Measurements from ENCODE around the gene YWHAG. TPM values are rescaled to one million over a fixed set of nuclear protein-coding genes. Genes with fewer than 3 reads are reported as not detected.

YWHAG gene
- total and polyA plus RNA-seq, 9 of the 15 experiments (the other 6 are each of a cell fraction or from before 2014, with no cell fraction given), result 30.4 to 246 (median 94.5) TPM

- TF ChIP-seq, protein P1, sequence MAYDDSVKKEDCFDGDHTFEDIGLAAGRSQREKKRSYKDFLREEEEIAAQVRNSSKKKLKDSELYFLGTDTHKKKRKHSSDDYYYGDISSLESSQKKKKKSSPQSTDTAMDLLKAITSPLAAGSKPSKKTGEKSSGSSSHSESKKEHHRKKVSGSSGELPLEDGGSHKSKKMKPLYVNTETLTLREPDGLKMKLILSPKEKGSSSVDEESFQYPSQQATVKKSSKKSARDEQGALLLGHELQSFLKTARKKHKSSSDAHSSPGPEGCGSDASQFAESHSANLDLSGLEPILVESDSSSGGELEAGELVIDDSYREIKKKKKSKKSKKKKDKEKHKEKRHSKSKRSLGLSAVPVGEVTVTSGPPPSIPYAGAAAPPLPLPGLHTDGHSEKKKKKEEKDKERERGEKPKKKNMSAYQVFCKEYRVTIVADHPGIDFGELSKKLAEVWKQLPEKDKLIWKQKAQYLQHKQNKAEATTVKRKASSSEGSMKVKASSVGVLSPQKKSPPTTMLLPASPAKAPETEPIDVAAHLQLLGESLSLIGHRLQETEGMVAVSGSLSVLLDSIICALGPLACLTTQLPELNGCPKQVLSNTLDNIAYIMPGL (CRISPR knock-in tag; IDR thresholded peaks at IDR 0.05), result peak; percentile 94
- no peak for TF ChIP-seq ZNF551 (CRISPR knock-in tag; IDR thresholded peaks at IDR 0.05)
- TF ChIP-seq ZC3H8 (IDR thresholded peaks at IDR 0.05), result no peak
- no peak for TF ChIP-seq FOXA3 (CRISPR knock-in tag; conservative IDR thresholded peaks at IDR 0.05 in 1 of 2, IDR thresholded peaks at IDR 0.05 in 1 of 2)
- TF ChIP-seq, protein P2, sequence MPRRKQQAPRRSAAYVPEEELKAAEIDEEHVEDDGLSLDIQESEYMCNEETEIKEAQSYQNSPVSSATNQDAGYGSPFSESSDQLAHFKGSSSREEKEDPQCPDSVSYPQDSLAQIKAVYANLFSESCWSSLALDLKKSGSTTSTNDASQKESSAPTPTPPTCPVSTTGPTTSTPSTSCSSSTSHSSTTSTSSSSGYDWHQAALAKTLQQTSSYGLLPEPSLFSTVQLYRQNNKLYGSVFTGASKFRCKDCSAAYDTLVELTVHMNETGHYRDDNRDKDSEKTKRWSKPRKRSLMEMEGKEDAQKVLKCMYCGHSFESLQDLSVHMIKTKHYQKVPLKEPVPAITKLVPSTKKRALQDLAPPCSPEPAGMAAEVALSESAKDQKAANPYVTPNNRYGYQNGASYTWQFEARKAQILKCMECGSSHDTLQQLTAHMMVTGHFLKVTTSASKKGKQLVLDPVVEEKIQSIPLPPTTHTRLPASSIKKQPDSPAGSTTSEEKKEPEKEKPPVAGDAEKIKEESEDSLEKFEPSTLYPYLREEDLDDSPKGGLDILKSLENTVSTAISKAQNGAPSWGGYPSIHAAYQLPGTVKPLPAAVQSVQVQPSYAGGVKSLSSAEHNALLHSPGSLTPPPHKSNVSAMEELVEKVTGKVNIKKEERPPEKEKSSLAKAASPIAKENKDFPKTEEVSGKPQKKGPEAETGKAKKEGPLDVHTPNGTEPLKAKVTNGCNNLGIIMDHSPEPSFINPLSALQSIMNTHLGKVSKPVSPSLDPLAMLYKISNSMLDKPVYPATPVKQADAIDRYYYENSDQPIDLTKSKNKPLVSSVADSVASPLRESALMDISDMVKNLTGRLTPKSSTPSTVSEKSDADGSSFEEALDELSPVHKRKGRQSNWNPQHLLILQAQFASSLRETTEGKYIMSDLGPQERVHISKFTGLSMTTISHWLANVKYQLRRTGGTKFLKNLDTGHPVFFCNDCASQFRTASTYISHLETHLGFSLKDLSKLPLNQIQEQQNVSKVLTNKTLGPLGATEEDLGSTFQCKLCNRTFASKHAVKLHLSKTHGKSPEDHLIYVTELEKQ (CRISPR knock-in tag; IDR thresholded peaks at IDR 0.05), result no peak
- no peak for TF ChIP-seq ZNF589 (CRISPR knock-in tag; IDR thresholded peaks at IDR 0.05; ENCODE audit: low read depth)
- TF ChIP-seq NCOA2 (IDR thresholded peaks at IDR 0.05; ENCODE audit: partially characterized antibody in 2 of 2), result no peak
- peak; percentile 93 for TF ChIP-seq PCBP1 (IDR thresholded peaks at IDR 0.05; ENCODE audit: low read depth, low read length, poor library complexity, severe bottlenecking)
- TF ChIP-seq SLC30A9 (CRISPR knock-in tag; IDR thresholded peaks at IDR 0.05), result no peak
- TF ChIP-seq MED1 (CRISPR knock-in tag; IDR thresholded peaks at IDR 0.05; ENCODE audit: borderline replicate concordance), result no peak
- TF ChIP-seq SPI1 (IDR thresholded peaks at IDR 0.05; ENCODE audit: borderline replicate concordance, low read depth, low read length), result no peak
- TF ChIP-seq ZEB2 (IDR thresholded peaks at IDR 0.05), result no peak
- TF ChIP-seq MAFK (IDR thresholded peaks at IDR 0.05; ENCODE audit: low read length), result no peak
- TF ChIP-seq JUND (IDR thresholded peaks at IDR 0.05; ENCODE audit: borderline replicate concordance, low read depth, low read length), result peak; percentile 4; the same call in 1 of the 2 replicates
- TF ChIP-seq JUND (tag; IDR thresholded peaks at IDR 0.05; ENCODE audit: borderline replicate concordance, low read depth, low read length), result no peak
- TF ChIP-seq BMI1 (IDR thresholded peaks at IDR 0.05; ENCODE audit: low read length), result no peak
- TF ChIP-seq, protein P3, sequence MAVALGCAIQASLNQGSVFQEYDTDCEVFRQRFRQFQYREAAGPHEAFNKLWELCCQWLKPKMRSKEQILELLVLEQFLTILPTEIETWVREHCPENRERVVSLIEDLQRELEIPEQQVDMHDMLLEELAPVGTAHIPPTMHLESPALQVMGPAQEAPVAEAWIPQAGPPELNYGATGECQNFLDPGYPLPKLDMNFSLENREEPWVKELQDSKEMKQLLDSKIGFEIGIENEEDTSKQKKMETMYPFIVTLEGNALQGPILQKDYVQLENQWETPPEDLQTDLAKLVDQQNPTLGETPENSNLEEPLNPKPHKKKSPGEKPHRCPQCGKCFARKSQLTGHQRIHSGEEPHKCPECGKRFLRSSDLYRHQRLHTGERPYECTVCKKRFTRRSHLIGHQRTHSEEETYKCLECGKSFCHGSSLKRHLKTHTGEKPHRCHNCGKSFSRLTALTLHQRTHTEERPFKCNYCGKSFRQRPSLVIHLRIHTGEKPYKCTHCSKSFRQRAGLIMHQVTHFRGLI (CRISPR knock-in tag; IDR thresholded peaks at IDR 0.05), result no peak
- no peak for TF ChIP-seq ZNF217 (CRISPR knock-in tag; IDR thresholded peaks at IDR 0.05)
- no peak; the same call in 1 of the 2 replicates for TF ChIP-seq ESRRA (IDR thresholded peaks at IDR 0.05; ENCODE audit: borderline replicate concordance, low read depth)
- TF ChIP-seq NFXL1 (CRISPR knock-in tag; IDR thresholded peaks at IDR 0.05), result no peak
- no peak for TF ChIP-seq CBX2 (IDR thresholded peaks at IDR 0.05; ENCODE audit: insufficient read depth, low read length, poor library complexity, severe bottlenecking)
Measured at GRCh38 chr7:76358481-76359110, at the start of gene YWHAG (continued).
